ENCODE measurements around the gene CDK18.
A peak's percentile ranks its signal among the peaks of the same experiment; 100 is the strongest.

The CDK18 gene

GRCh38 chr1:205534444-205534985 is 30.0 kb downstream of the CDK18 start:
- DNase-seq (ENCODE audit: extremely low spot score, insufficient read length, low read depth) (no peak), FAIRE-seq (no peak)

GRCh38 chr1:205535096-205535495 is 30.6 kb downstream of the CDK18 start:
- no peak for FAIRE-seq

DNA sequence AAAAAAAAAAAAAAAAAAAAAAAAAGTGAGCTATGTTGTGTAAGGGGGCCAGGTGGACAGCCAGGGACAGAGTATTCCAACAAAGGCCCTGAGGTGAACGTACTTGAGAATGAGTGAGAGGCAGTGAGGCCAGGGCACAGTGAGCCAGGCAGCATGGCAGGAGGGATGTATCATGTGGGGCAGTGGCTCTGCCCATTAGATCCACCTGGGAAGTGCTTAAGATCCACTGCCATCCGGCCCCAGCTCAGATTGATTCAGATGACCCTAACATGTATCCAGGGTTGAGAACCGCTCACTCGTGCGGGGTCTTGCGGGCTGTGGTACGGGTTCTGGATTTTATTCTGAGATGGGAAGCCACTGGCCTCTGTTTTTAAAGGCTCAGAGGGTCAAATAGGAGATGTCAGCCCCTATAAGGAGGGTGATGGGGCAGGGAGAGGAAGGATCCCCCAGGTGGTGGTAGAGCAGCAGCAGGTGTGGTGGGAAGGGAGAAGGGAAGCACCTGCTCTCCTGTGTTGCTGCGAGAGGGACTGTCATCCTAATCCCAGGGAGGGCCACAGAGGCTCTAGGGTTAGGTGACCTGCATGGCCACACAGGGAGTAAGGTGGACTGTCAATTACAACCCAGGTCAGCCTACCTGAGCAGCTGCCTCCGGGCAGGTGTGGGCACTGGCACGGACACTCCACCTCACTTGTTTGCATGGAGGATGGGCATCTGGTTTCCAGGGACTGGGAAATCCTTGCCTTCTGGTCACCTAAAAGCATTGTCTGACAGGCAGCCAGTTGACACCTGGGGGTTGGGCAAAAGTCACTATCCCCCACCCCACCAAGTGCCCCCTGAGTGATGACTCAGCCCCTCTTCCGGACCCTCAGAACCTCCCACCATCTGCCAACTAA is 31.6 kb downstream of the CDK18 start:
- FAIRE-seq = no peak
- DNase-seq (ENCODE audit: extremely low spot score, insufficient read length, low read depth) = no peak

More at GRCh38 chr1:205535096-205535495, 30.6 kb downstream of the CDK18 start:
- DNase-seq (ENCODE audit: extremely low spot score, insufficient read length, low read depth) = no peak

DNA sequence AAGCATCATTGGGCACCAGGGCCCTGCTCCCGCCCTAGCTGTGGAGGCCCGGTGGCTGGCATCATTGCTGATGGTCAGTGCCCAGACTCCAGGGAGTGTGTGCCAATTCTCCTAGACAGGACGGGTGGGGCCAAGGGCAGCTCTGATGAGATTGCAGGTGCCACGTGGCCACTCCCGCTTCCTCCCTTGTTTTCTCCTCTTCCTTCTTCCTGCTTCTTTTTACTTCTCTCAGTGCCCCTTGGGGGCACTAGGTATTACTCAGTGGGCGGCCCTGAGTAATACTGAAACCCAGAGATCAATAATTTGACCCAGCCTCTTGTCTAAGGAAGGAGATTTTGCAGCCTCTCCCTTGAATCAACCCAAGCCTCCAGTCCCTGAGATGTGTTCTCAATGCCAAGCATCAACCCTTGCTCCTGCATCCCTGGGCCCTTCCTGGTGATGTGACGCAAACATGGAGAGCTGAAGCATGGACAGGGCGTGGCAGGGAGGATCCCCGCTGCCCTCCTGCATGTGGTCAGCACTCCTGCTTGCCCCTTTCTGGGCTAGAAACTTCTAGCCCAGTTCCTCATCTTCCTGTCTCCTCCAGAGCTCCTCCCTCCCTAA is 32.4 kb downstream of the CDK18 start:
- DNase-seq (ENCODE audit: extremely low spot score, insufficient read length, low read depth) = no peak
- peak; percentile 65 for FAIRE-seq

GRCh38 chr1:205537386-205538018 is 33.0 kb downstream of the CDK18 start:
- DNase-seq (ENCODE audit: extremely low spot score, insufficient read length, low read depth) = no peak

DNA sequence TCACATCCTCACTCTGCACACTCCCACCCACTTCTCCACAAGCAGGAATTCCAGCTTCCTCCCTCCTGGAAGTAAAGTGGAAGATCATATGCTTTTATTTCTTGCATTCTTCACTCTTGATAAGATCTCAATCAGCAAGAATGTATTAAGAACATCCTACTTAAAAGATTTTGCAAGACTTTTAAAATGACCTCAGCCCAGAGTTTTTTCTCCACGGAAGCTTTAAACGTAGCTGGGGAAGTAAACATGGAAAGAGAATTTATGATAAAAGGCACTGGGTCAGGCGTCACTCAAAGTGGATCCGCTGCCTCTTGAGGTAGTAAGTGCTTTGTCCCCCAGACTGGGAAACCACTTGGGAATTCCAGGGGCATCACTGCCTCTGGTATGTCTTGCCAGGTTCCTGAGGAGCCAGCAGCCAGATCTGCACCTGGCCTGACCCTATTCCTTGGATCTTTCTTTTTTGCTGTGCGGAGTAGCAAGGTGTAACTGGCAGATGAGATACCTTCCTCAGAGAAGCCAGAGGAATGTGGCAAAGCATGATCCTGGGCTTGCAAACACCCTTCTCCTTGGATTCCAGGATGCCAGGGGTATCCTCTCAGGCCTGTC is 33.9 kb downstream of the CDK18 start:
- FAIRE-seq (no peak), DNase-seq (ENCODE audit: extremely low spot score, insufficient read length, low read depth) (no peak)

More at GRCh38 chr1:205537386-205538018, 33.0 kb downstream of the CDK18 start:
- FAIRE-seq = no peak

GRCh38 chr1:205541161-205541886 is 36.9 kb downstream of the CDK18 start:
- FAIRE-seq (no peak), DNase-seq (ENCODE audit: extremely low spot score, insufficient read length, low read depth) (no peak)

GRCh38 chr1:205542367-205542766 is 37.9 kb downstream of the CDK18 start:
- FAIRE-seq (no peak), DNase-seq (ENCODE audit: extremely low spot score, insufficient read length, low read depth) (no peak)

GRCh38 chr1:205543351-205544301 is 39.2 kb downstream of the CDK18 start:
- no peak for FAIRE-seq

DNA sequence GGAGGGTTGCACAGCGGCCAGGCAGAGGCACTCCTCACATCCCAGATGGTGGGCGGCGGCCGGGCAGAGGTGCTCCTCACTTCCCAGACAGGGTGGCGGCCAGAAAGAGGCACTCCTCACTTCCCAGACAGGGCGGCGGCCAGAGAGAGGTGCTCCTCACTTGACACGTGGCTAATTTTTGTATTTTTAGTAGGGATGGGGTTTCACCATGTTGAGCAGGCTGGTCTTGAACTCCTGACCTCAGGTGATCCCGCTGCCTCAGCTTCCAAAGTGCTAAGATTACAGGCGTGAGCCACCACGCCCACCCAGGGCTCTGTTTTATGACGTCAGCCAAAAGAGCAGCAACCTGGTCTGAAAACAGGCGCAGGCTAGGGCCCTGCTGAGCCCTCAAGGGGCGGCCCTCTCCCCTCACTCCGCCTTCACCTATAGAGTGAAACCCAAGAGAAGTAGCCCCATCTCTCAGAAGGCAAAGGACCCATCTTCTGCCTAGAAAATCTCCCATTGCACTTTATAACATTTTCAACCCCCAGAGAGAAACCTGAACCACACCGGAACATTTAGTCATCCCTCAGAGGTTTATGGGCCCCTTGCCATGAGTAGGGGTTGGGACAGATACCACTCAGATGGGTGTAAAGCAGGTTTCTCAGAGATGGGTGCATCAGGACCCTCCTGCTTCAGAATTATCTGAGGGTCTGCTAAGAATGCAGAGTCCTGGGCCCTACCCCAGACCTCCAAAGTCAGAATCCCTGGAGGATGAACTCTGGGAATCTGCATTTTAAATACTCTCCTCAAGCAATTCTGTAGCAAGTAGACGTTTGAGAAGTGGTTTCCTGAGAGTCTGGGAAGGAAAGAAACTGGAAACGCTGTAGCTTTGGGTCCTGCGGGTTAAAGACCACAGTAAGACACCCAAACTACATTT is 40.8 kb downstream of the CDK18 start:
- DNase-seq (ENCODE audit: extremely low spot score, insufficient read length, low read depth) (no peak), FAIRE-seq (no peak)

More at GRCh38 chr1:205543351-205544301, 39.2 kb downstream of the CDK18 start:
- DNase-seq (ENCODE audit: extremely low spot score, insufficient read length, low read depth) = no peak

GRCh38 chr1:205545991-205546390 is 41.5 kb downstream of the CDK18 start:
- DNase-seq (ENCODE audit: extremely low spot score, insufficient read length, low read depth) (no peak), FAIRE-seq (no peak)

DNA sequence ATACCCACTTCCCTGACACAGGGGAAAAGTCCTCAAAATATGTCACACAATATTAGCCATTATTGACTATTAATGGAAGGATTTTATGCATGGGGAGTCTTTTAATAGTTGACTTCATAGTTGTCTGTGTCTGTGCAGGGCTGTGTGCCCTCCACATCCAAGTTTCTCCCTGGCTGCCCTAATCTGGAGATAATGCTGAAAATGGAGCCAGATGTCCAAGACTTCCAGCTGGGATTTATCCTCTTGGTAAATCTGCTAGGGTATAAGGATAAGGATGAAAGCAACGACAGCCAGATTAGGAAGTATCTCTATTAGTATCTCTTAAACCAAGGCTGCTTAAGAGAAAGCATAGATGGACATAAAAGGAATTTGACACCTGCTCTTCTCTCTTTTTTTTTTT is 42.1 kb downstream of the CDK18 start:
- FAIRE-seq (no peak), DNase-seq (ENCODE audit: extremely low spot score, insufficient read length, low read depth) (no peak)

DNA sequence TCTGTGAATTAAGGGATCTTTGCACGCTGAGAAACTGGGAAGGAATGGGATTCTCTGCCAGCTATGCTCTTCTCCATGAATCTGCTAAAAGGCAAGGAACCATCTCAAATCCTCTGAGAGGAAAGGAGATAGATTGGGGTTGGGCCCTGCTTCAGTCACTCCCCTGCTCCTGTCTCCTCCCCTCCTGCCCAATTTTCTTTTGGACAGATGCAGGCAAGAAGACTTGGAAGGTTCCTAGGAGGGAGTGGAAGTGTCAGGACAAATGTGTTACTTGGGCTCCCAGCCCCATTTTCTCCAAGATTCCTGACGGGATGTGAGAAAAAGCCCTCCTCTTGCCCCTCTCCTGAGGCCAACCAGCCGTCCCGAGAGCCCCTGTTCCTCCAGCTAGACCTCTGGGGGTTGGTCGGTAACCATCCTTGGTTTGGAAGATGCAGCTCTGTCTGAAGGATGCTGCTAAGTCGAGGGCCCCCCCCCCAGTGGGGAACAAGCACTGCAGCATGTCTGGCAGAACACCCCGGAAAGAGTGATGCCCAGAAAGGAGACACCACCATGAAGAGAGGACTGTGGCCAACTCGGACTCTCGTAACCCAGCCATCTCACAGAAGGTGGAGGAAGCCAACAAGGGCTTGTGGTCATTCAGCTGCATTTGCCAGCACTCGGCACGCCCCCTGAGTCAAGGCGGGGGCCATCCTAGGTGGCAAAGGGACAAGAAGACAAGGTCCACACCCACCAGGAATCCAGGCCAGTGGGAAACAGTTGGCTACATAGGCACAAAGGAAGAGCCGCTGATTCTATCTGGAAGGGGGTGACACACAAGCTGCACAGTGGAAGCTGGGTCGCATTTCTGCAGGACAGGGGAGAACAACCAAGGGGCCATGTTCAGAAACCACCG is 43.7 kb downstream of the CDK18 start:
- FAIRE-seq = no peak
- no peak for DNase-seq (ENCODE audit: extremely low spot score, insufficient read length, low read depth)

GRCh38 chr1:205554026-205554811 is 49.8 kb downstream of the CDK18 start:
- no peak for FAIRE-seq
- no peak for DNase-seq (ENCODE audit: extremely low spot score, insufficient read length, low read depth)

GRCh38 chr1:205561501-205562203 is 57.2 kb downstream of the CDK18 start:
- DNase-seq (ENCODE audit: extremely low spot score, insufficient read length, low read depth) (no peak), FAIRE-seq (no peak)

Data from GM18507 (cell line).